A673 (cell line): ENCODE results near the gene SCN3A. TPM values are rescaled to one million over a fixed set of nuclear protein-coding genes. Genes with fewer than 3 reads are reported as not detected.

Experiments
- BruUV-seq: library from RNA; stranded (reverse); fragments of 400-500 nt; replicated peaks from 2 replicates; lab custom pipeline; 2021; lab: Mats Ljungman, UMichigan
- CTCF ChIA-PET: fragments of 300-600 bp; sonication (Branson Sonifier 250); formaldehyde crosslinking; loops from one replicate; lab custom pipeline; 2022; ENCODE audit warnings: antibody characterized with exemption; lab: Charles Lee
- POLR2A ChIA-PET: fragments of 300-600 bp; sonication (Branson Sonifier 250); formaldehyde crosslinking; loops from one replicate; lab custom pipeline; 2022; ENCODE audit warnings: antibody characterized with exemption; ENCODE audit not compliant: low non-redundant PET; lab: Charles Lee
- DNase-seq: peaks from one replicate; pipeline ENCODE4 v3.0.0-alpha.2; 2015; ENCODE audit warnings: low spot score
- H3K27ac ChIP-seq: fragments of 200-600 bp; sonication (generic); 2 replicates; pipeline ENCODE4 v1.5.1; 2016; ENCODE audit warnings: mixed run types, low read depth, mild to moderate bottlenecking, mixed read lengths, antibody characterized with exemption, low read length; ENCODE audit not compliant: poor library complexity, severe bottlenecking
- H3K27me3 ChIP-seq: fragments of 200-600 bp; sonication (generic); replicated peaks from 2 replicates; pipeline ENCODE4 v1.6.1; 2017; ENCODE audit warnings: mixed run types, low read depth, mild to moderate bottlenecking, mixed read lengths, antibody characterized with exemption, low read length; ENCODE audit not compliant: insufficient read depth, poor library complexity
- H3K36me3 ChIP-seq: fragments of 200-600 bp; sonication (generic); 2 replicates; pipeline ENCODE4 v1.6.1; 2016; ENCODE audit warnings: mixed run types, mild to moderate bottlenecking, mixed read lengths, antibody characterized with exemption, low read length; ENCODE audit not compliant: insufficient read depth, poor library complexity, severe bottlenecking
- H3K4me1 ChIP-seq: fragments of 200-600 bp; sonication (generic); 2 replicates; pipeline ENCODE4 v1.6.1; 2017; ENCODE audit warnings: mixed run types, mild to moderate bottlenecking, mixed read lengths, antibody characterized with exemption, low read length; ENCODE audit not compliant: insufficient read depth, poor library complexity, severe bottlenecking
- H3K4me3 ChIP-seq: fragments of 200-600 bp; sonication (generic); 2 replicates; pipeline ENCODE4 v1.5.1; 2016; ENCODE audit warnings: low read depth, mixed run types, mild to moderate bottlenecking, mixed read lengths, low read length; ENCODE audit not compliant: poor library complexity, severe bottlenecking
- H3K9me3 ChIP-seq: fragments of 200-600 bp; sonication (generic); 2 replicates; pipeline ENCODE4 v1.6.1; 2016; ENCODE audit warnings: mixed run types, low read depth, mild to moderate bottlenecking, mixed read lengths, antibody characterized with exemption, low read length; ENCODE audit not compliant: poor library complexity, severe bottlenecking
- EZH2 ChIP-seq: fragments of 200-600 bp; sonication (generic); IDR thresholded peaks from 2 replicates; pipeline ENCODE4 v1.6.1; 2017; ENCODE audit warnings: borderline replicate concordance, low read depth, mild to moderate bottlenecking, mixed read lengths, antibody characterized with exemption, low read length; ENCODE audit not compliant: poor library complexity, severe bottlenecking
- intact Hi-C: fragments of 100-400 bp; cut with micrococcal nuclease; formaldehyde crosslinking; loops from one replicate; pipeline ENCODE4 v1.10.0; 2022; ENCODE audit not compliant: unreplicated experiment
- total RNA-seq: library from RNA; stranded (reverse); gene quantifications from 2 replicates; pipeline ENCODE4 v1.2.3, GENCODE V29; 2021
- TF ChIP-seq, protein P1 (sequence below): fragments of 300-800, 200-600 bp; sonication (generic); conservative IDR thresholded peaks from 2 replicates; pipeline ENCODE4 v1.5.1; 2017; ENCODE audit warnings: low read depth, mild to moderate bottlenecking, antibody characterized with exemption, low read length, moderate library complexity, mixed read lengths

SCN3A gene
- total RNA-seq, 1 experiment from 2014 or later: 0.04 TPM

- DNase-seq: no peak
- Histone ChIP-seq H3K9me3 (no peaks in the 10 kb centered on the region), H3K27ac (no peak overlapping the region), H3K4me3 (no peak overlapping the region), H3K27me3 (no peaks in the 10 kb centered on the region), H3K36me3 (no peaks in the 10 kb centered on the region), H3K4me1 (peaks cover 10% of the 10 kb centered on the region)
- TF ChIP-seq, protein P1, sequence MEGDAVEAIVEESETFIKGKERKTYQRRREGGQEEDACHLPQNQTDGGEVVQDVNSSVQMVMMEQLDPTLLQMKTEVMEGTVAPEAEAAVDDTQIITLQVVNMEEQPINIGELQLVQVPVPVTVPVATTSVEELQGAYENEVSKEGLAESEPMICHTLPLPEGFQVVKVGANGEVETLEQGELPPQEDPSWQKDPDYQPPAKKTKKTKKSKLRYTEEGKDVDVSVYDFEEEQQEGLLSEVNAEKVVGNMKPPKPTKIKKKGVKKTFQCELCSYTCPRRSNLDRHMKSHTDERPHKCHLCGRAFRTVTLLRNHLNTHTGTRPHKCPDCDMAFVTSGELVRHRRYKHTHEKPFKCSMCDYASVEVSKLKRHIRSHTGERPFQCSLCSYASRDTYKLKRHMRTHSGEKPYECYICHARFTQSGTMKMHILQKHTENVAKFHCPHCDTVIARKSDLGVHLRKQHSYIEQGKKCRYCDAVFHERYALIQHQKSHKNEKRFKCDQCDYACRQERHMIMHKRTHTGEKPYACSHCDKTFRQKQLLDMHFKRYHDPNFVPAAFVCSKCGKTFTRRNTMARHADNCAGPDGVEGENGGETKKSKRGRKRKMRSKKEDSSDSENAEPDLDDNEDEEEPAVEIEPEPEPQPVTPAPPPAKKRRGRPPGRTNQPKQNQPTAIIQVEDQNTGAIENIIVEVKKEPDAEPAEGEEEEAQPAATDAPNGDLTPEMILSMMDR: no peak
- no peak for TF ChIP-seq EZH2
- ChIA-PET CTCF (no interaction called here), POLR2A (no interaction called here)
- intact Hi-C loops: no loop called here
- no TSS peak for BruUV-seq
Measured at GRCh38 chr2:165192729-165193128, 11.1 kb downstream of the SCN3A start.

DNA sequence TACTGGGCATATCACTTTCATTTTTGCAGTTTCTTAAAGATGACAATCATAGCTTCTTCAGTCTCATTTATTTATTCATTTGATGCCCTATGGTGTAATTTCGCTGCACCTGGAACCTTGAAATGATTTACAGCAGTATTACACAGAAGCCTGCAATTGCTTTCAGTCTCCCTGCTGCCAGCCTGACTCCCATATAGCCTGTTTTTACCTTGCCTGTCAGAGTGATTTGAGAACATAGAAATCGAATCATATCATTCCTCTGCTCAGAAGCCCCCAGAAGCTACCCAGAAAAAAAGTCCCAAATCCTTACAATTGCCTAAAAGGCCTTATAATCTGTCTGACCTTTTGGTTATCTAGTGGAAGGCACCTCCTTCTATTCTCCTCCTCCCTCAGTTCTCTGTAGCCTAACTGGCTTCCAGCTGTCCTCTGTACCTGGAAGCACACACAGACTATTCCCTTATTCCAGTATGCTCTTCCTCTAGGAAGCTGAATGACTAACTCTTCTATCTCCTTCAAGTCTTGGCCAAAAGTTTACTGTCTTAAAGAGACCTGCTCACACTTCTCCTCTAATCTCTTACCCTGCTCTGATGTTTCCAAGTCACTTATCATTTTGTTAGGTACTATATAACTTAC is 12.6 kb downstream of the SCN3A start:
- H3K27me3 ChIP-seq: no peaks in the 10 kb centered on the region
- CTCF ChIA-PET: interaction anchor here (0.6 kb wide), 1 partner anchor 174 kb away, joined by 3 read pairs; no protein-coding TSS in a partner anchor
- H3K9me3 ChIP-seq: no peaks in the 10 kb centered on the region
- TF ChIP-seq, protein P1: no peak
- no peak for TF ChIP-seq EZH2
- H3K27ac ChIP-seq: no peak overlapping the region
- no peak for DNase-seq
- intact Hi-C loops: no loop called here
- BruUV-seq: no TSS peak
- H3K4me3 ChIP-seq: no peak overlapping the region
- POLR2A ChIA-PET: no interaction called here
- peaks cover 3% of the 10 kb centered on the region for H3K4me1 ChIP-seq
- H3K36me3 ChIP-seq: no peaks in the 10 kb centered on the region

- ChIA-PET POLR2A (no interaction called here), CTCF (no interaction called here)
- Histone ChIP-seq H3K4me3 (no peak overlapping the region), H3K4me1 (no peaks in the 10 kb centered on the region), H3K27me3 (no peaks in the 10 kb centered on the region), H3K27ac (no peak overlapping the region), H3K9me3 (no peaks in the 10 kb centered on the region), H3K36me3 (no peaks in the 10 kb centered on the region)
- BruUV-seq: no TSS peak
- DNase-seq: no peak
- intact Hi-C loops: no loop called here
- TF ChIP-seq EZH2: no peak
Measured at GRCh38 chr2:165185633-165186032, 18.2 kb downstream of the SCN3A start.

DNA sequence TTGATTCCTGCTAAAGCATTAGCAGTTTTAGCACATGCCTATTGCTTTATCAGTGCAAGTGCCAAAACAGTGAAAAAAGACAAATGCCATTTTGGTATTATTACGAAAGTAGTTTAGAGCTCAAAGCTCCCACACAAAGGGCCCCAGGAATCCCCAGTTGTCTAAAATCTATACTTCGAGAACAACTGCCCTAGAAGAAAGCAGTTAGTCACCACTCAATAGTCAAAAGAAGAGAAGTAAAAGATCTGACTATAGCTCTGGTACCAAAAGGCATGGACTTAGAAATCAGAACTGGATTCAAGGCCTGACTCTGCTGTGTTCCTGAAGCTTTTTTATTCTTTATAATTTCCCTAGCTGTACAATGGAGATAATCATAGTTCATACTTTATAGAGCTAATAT is 21.8 kb downstream of the SCN3A start:
- H3K4me3 ChIP-seq: no peak overlapping the region
- no TSS peak for BruUV-seq
- TF ChIP-seq EZH2: no peak
- TF ChIP-seq, protein P1: no peak

More for the DNA sequence above, 21.8 kb downstream of the SCN3A start:
- Histone ChIP-seq H3K4me1 (no peaks in the 10 kb centered on the region), H3K27me3 (no peaks in the 10 kb centered on the region), H3K36me3 (no peaks in the 10 kb centered on the region), H3K9me3 (no peaks in the 10 kb centered on the region), H3K27ac (no peak overlapping the region)
- CTCF ChIA-PET: interaction anchor here (0.5 to 0.6 kb wide), 2 partner anchors 21 to 112 kb away, joined by 3 read pairs; no protein-coding TSS in a partner anchor
- DNase-seq: no peak
- POLR2A ChIA-PET: no interaction called here
- intact Hi-C loops: no loop called here
